ENCODE measurements around the gene UBE2D2. TPM values are rescaled to one million over a fixed set of nuclear protein-coding genes. Genes with fewer than 3 reads are reported as not detected.
"Not testable (repeated sequence)": the region's sequence is repeated elsewhere in the genome, so short reads cannot be mapped to it uniquely, and the experiment has no call there.

UBE2D2 gene
- total RNA-seq, 1 donor = 36.6 TPM

- no peak for DNase-seq (ENCODE audit: low read depth in 2 of 3, low spot score in 2 of 3)
Observed at GRCh38 chr5:139577689-139578290, 16.7 kb downstream of the UBE2D2 start.

DNA sequence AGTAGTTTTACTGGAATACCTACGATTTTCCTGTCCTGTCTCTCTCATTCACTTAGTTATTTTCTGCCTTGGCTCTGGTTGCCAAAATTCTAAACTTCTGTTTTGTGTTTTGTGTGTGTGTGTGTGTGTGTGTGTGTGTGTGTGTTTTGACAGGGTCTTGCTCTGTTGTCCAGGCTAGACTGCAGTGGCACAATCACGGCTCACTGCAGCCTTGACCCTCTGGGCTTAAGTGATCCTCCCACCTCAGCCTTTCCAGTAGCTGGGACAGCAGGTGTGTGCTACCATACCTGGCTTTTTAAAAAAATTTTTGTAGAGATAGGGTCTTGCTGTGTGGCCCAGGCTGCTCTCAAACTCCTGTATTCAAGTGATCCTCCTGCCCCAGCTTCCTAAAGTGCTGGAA, 17.2 kb downstream of the UBE2D2 start:
- no peak for DNase-seq (ENCODE audit: low read depth in 2 of 3, low spot score in 2 of 3)

GRCh38 chr5:139582181-139582580, 21.0 kb downstream of the UBE2D2 start:
- not testable (repeated sequence) for DNase-seq (ENCODE audit: low read depth in 2 of 3, low spot score in 2 of 3)

- no peak for DNase-seq (ENCODE audit: low read depth in 2 of 3, low spot score in 2 of 3)
Observed at GRCh38 chr5:139584137-139584536, 23.0 kb downstream of the UBE2D2 start.

- not testable (repeated sequence) for DNase-seq (ENCODE audit: low read depth in 2 of 3, low spot score in 2 of 3)
Observed at GRCh38 chr5:139588116-139588515, 27.0 kb downstream of the UBE2D2 start.

DNA sequence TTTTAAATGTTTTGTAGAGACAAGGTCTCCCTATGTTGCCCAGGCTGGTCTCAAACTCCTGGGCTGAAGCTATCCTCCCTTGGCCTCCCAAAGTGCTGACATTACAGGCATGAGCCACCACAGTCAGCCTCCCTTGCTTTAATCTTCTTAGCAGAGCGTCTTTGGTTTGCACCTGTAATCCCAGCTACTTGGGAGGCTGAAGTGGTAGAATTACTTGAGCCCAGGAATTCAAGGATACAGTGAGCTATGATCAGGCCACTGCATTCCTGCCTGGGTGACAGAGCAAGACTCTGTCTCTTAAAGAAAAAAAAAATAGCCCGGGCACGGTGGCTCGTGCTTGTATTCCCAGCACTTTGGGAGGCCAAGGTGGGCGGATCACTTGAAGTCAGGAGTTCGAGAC, 27.8 kb downstream of the UBE2D2 start:
- no peak for DNase-seq (ENCODE audit: low read depth in 2 of 3, low spot score in 2 of 3)

- DNase-seq (ENCODE audit: low read depth in 2 of 3, low spot score in 2 of 3) = no peak
Observed at GRCh38 chr5:139592289-139592688, 31.1 kb downstream of the UBE2D2 start.

DNA sequence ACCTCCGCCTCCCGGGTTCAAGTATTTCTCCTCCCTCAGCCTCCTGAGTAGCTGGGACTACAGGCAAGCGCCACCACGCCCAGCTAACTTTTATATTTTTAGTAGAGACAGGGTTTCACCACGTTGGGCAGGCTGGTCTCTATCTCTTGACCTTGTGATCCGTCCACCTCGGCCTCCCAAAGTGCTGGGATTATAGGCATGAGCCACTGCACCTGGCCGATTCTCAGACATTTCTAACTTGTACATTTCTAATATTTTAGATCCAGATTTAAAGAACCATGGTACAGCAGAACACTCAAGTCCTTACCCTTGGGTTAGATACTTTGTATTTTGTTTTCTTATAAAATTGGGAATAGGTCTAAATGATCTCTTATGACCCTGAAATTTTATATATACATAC, 31.9 kb downstream of the UBE2D2 start:
- DNase-seq (ENCODE audit: low read depth in 2 of 3, low spot score in 2 of 3) = not testable (repeated sequence)

DNA sequence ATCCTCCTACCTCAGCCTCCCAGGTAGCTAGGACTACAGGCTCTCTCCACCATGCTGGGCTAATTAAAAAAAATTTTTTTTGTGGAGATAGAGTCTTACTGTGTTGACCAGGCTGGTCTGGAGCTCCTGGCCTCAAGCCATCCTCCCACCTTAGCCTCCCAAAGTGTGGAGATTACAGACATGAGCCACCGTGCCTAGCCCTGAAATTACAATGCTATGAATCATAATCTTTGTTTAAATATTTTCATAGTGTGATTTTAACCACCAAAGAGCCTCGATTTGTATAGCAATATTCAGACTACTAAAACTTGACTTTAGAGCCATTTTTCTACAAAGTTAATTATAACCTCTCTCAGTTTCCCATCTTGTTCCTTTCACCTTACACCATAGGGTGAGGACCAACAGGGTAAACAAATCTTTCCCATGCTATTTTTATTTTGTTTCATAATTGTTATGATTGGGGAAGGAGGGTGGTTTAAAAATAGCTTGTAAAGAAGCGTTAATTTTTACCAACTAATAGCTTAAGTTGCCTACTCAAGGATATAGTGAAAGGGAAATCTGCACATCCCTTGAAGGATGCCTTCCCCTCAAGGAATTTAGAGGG, 32.7 kb downstream of the UBE2D2 start:
- no peak for DNase-seq (ENCODE audit: low read depth in 2 of 3, low spot score in 2 of 3)

GRCh38 chr5:139597134-139597533, 36.0 kb downstream of the UBE2D2 start:
- DNase-seq (ENCODE audit: low read depth in 2 of 3, low spot score in 2 of 3) = no peak

DNA sequence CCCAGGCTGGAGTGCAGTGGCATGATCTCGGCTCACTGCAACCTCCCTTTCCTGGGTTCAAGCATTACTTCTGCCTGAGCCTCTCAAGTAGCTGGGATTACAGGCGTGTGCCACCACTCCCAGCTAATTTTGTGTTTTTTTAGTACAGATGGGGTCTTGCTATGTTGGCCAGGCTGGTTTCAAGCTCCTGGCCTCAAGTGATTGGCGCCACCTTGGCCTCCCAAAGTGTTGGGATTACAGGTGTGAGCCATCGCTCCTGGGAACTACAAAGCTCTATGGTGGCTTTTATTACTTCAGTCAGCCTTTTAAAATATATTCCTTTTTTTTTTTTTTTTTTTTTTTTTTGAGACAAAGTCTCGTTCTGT, 37.4 kb downstream of the UBE2D2 start:
- not testable (repeated sequence) for DNase-seq (ENCODE audit: low read depth in 2 of 3, low spot score in 2 of 3)

DNA sequence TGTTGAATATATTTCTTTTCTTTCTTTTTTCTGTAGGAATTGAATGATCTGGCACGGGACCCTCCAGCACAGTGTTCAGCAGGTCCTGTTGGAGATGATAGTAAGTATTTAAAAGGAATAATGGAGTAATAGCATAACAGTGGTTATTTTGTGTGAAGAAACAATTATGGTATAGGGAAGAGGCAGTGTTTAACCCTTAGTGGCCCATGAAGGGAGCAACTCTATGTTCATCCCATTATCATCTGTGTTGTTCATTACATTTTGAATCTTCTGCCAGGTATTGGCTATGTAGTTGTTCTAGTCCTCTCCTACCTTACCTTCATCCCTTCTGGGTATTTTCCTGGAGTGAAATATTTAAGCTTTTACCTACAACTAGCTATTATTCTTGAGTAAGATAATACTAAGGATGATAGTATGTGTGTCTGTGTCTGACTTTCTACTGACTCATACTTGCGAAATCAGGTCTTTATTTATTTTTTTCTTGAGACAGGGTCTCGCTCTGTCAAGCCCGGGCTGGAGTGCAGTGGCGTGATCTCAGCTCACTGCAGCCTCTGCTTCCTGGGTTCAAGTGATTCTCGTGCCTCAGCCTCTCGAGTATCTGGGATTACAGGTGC, 39.3 kb downstream of the UBE2D2 start:
- DNase-seq (ENCODE audit: low read depth in 2 of 3, low spot score in 2 of 3) = no peak

- no peak for DNase-seq (ENCODE audit: low read depth in 2 of 3, low spot score in 2 of 3)
Observed at GRCh38 chr5:139601429-139601828, 40.3 kb downstream of the UBE2D2 start.

DNA sequence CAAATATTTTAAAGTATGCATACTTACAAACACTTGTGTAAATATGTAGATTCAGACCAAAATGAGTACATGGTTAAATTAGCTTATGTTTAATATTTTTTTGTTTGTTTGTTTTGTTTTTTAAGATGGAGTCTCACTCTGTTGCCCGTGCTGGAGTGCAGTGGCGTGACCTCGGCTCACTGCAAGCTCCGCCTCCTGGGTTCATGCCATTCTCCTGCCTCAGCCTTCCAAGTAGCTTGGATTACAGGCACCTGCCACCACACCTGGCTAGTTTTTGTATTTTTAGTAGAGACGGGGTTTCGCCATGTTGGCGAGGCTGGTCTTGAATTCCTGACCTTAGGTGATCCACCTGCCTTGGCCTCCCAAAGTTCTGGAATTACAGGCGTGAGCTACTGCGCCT, 40.8 kb downstream of the UBE2D2 start:
- DNase-seq (ENCODE audit: low read depth in 2 of 3, low spot score in 2 of 3) = not testable (repeated sequence)

DNA sequence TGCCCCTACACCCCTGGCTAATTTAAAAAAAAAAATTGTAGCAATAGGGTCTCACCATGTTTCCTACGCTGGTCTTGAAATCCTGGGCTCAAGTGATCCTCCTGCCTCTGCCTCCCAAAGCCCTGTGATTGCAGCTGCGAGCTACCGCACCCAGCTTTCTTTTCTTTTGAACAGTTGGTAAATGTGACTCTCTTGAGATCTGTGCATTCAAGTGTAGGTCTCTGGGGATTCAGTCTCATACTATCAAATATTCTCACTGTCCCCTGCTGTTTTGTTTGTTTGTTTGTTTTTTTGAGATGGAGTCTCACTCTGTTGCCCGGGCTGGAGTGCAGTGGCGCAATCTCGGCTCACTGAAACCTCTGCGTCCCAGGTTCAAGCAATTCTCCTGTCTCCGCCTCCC, 44.7 kb downstream of the UBE2D2 start:
- DNase-seq (ENCODE audit: low read depth in 2 of 3, low spot score in 2 of 3) = no peak

- no peak for DNase-seq (ENCODE audit: low read depth in 2 of 3, low spot score in 2 of 3)
Observed at GRCh38 chr5:139611703-139612584, 50.8 kb downstream of the UBE2D2 start.

DNA sequence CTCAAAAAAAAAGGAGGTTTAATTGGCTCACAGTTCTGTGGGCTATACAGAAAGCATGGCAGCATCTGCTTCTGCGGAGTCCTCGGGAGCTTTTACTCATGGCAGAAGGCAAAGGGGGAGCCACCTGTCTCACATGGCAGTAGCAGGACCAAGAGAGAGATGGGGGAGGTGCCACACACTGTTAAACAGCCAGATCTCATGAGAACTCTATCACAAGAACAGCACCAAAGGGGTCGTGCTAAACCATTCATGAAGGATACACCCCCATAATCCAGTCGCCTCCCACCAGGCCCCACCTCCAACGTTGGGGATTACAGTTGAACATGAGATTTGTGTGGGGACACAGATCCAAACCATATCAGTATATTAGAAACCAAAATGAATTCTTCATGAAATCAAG, 58.7 kb downstream of the UBE2D2 start:
- DNase-seq (ENCODE audit: low read depth in 2 of 3, low spot score in 2 of 3) = no peak

DNA sequence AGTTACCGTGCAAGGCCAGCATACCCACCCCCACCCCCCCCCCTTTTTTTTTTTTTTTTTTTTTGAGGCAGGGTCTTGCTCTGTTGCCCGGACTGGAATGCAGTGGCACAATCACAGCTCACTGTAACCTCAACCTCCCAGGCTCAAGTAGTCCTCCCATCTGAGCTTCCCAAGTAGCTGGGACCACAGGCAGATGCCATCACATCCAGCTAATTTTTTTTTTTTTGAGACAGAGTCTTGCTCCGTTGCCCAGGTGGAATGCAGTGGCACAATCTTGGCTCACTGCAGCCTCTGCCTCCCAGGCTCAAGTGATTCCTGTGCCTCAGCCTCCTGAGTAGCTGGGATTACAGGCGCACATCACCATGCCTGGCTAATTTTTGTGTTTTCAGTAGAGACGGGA, 64.3 kb downstream of the UBE2D2 start:
- DNase-seq (ENCODE audit: low read depth in 2 of 3, low spot score in 2 of 3) = not testable (repeated sequence)

- no peak for DNase-seq (ENCODE audit: low read depth in 2 of 3, low spot score in 2 of 3)
Observed at GRCh38 chr5:139630855-139631254, 69.7 kb downstream of the UBE2D2 start.

DNA sequence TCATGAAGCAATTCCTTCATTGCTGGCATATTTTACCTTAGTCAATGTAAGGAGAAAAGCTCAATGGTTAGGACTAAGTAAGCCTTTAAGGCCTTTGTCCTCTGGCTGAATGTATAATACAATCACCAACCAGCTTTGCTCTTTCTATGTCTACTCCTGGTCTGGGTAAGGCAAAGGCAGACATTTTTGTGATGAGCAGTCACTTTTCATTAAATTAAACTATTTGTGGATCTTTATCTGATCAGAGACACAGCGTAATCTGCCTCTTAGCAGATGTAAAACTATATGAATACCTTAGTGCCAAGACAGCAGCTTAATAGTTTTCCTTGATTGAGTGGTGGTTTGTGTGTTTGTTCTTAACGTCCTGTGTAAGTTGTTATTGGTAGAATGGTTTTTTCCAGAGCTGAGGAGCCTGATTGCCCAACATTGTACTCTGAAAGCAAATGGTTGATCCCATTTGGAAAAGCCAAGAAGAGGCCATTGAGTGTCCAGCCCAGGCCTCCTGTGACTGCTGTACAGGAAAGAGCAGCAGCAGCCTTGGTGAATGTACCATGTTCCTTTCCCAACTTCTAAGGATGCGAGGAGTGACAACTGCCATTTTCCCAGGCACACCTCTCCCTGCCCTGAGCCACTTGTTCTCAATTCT, 70.5 kb downstream of the UBE2D2 start:
- no peak for DNase-seq (ENCODE audit: low read depth in 2 of 3, low spot score in 2 of 3)
